Sigmoid colon (tissue), 7 donors: Measurements from ENCODE around the gene CCDC71. TPM values are rescaled to one million over a fixed set of nuclear protein-coding genes. Genes with fewer than 3 reads are reported as not detected.
A peak's percentile ranks its signal among the peaks of the same experiment; 100 is the strongest.

Source experiments
- DNase-seq: peaks from one replicate; pipeline ENCODE4 v3.0.0-alpha.2; 2019
- H3K27ac ChIP-seq, 4 donors: fragments of 200-600 bp; sonication (generic); one replicate each; pipeline ENCODE4 v1.5.1; 2016 to 2019; ENCODE audit warnings: mild to moderate bottlenecking in 1 of 4
- H3K27me3 ChIP-seq, 3 donors: fragments of 200-600 bp; sonication (generic); one replicate each; pipeline ENCODE4 v1.5.1; 2019; ENCODE audit warnings: mild to moderate bottlenecking in 1 of 3
- H3K36me3 ChIP-seq, 4 donors: fragments of 200-600 bp; sonication (generic); one replicate each; pipeline ENCODE4 v1.5.1; 2016 to 2019
- H3K4me1 ChIP-seq, 4 donors: fragments of 200-600 bp; sonication (generic); one replicate each; pipeline ENCODE4 v1.5.1; 2017 to 2019
- H3K4me3 ChIP-seq, 4 donors: fragments of 200-600 bp; sonication (generic); one replicate each; pipeline ENCODE4 v1.5.1; 2017 to 2019; ENCODE audit warnings: mild to moderate bottlenecking in 2 of 4, moderate library complexity in 1 of 4
- H3K9me3 ChIP-seq, 4 donors: fragments of 200-600 bp in 3 of 4; sonication (generic) in 3 of 4; one replicate each; pipeline versions ENCODE4 v1.5.1 to v1.6.1; 2013 to 2019
- CTCF ChIP-seq, 4 experiments: fragments of 450-650 bp in 3 of 4; fragments of 200-600 bp in 1 of 4; IDR thresholded peaks; one replicate each; pipeline ENCODE4 v1.5.1; 2016 to 2019; ENCODE audit warnings: antibody characterized with exemption in 4 of 4, mild to moderate bottlenecking in 3 of 4, moderate library complexity in 2 of 4
- EP300 ChIP-seq, 4 donors: sonication (generic); formaldehyde crosslinking; IDR thresholded peaks; one replicate each; pipeline ENCODE4 v1.6.1; 2017; ENCODE audit warnings: antibody characterized with exemption in 4 of 4
- POLR2A ChIP-seq, 2 donors: fragments of 450-650 bp; IDR thresholded peaks; one replicate each; pipeline ENCODE4 v1.6.1; 2016; ENCODE audit warnings: antibody characterized with exemption in 2 of 2, mild to moderate bottlenecking in 2 of 2, moderate library complexity in 2 of 2
- POLR2AphosphoS5 ChIP-seq, 4 donors: sonication (generic); formaldehyde crosslinking; IDR thresholded peaks; one replicate each; pipeline ENCODE4 v1.6.1; 2017; ENCODE audit warnings: antibody characterized with exemption in 4 of 4
- WGBS, 2 donors: extraction: QIAGEN DNeasy Blood & Tissue Kit; methylation state at CpG; one replicate each; pipeline ENCODE4 v1.1.7; 2013; 5-methylcytosine and 5-hydroxymethylcytosine counted together
- intact Hi-C: fragments of 100-400 bp; cut with DNase I; formaldehyde crosslinking; loops from one replicate; pipeline ENCODE4 v1.15.1; 2023
- polyA plus RNA-seq, 3 donors: library from polyadenylated mRNA; stranded (reverse); fragments of 200-250 nt; gene quantifications; one replicate each; pipeline ENCODE4 v1.2.3, GENCODE V29; 2013
- total RNA-seq, 4 donors: library from RNA; depleted of rRNA; stranded (reverse); fragments of >200 nt; gene quantifications; one replicate each; pipeline ENCODE4 v1.1.0, GENCODE V29; 2016
- donor health status: healthy with polysubstance abuse.
- donor health status: Bipolar disorder and iron deficiency.
- donor health status: healthy.

The CCDC71 gene
- total and polyA plus RNA-seq, 7 donors, result 12.5 to 27.3 (median 15.6) TPM

- Histone ChIP-seq H3K27ac (peak overlapping the region; percentile 93 to 98 (median 94)), H3K27me3 (no peaks in the 10 kb centered on the region), H3K36me3 (peaks cover 68 to 80% (median 73%) of the 10 kb centered on the region in 4 donors), H3K4me3 (peak overlapping the region; percentile 90 to 96 (median 94)), H3K9me3 (no peaks in the 10 kb centered on the region), H3K4me1 (peaks cover 0 to 30% (median 23%) of the 10 kb centered on the region in 4 donors)
- TF ChIP-seq CTCF (IDR thresholded peaks at IDR 0.05) (no peak), POLR2AphosphoS5 (IDR thresholded peaks at IDR 0.05) (no peak), POLR2A (IDR thresholded peaks at IDR 0.05) (no peak), EP300 (IDR thresholded peaks at IDR 0.05) (no peak)
- DNase-seq, result no peak
- intact Hi-C loops, result loop anchor here (2.0 kb wide), 1 partner anchor 28 kb away; no protein-coding TSS in a partner anchor
- WGBS, 2 donors, result 79 to 85% methylated on average over 17 of the region's 17 CpGs
These were observed 44.9 kb downstream of the CCDC71 start for GRCh38 chr3:49121132-49121736.

GRCh38 chr3:49120438-49121131 is 45.5 kb downstream of the CCDC71 start, which contains the start of gene USP19:
Gene USP19, minus strand, starts transcription at chr3:49120823. Its CDS starts 1,678 bp downstream, at chr3:49119145.
- peak; percentile 98 for DNase-seq
- intact Hi-C loops, result loop anchor here (2.0 kb wide), 1 partner anchor 28 kb away; no protein-coding TSS in a partner anchor
- TF ChIP-seq CTCF (IDR thresholded peaks at IDR 0.05) (no peak), EP300 (IDR thresholded peaks at IDR 0.05) (peak in 1 of 4 donors; percentile 78), POLR2A (IDR thresholded peaks at IDR 0.05) (peak; percentile 79 to 86), POLR2AphosphoS5 (IDR thresholded peaks at IDR 0.05) (peak; percentile 84 to 98 (median 95))
- Histone ChIP-seq H3K36me3 (peaks cover 68 to 80% (median 73%) of the 10 kb centered on the region in 4 donors), H3K27me3 (no peaks in the 10 kb centered on the region), H3K4me3 (peak within 1 kb of the TSS; percentile 90 to 96 (median 94)), H3K4me1 (peaks cover 0 to 30% (median 23%) of the 10 kb centered on the region in 4 donors), H3K9me3 (no peaks in the 10 kb centered on the region), H3K27ac (peak within 1 kb of the TSS; percentile 93 to 98 (median 94))
- WGBS, 2 donors, result 1% methylated on average over 70 of the region's 70 CpGs

GRCh38 chr3:49120096-49120437 is 46.1 kb downstream of the CCDC71 start:
- DNase-seq, result no peak
- 0% methylated on average over 9 of the region's 9 CpGs for WGBS, 2 donors
- peaks cover 68 to 80% (median 73%) of the 10 kb centered on the region in 4 donors for H3K36me3 ChIP-seq

GRCh38 chr3:49119439-49119838 is 46.7 kb downstream of the CCDC71 start:
- peak overlapping the region in 3 of 4 donors; percentile 90 to 96 (median 94) for H3K4me3 ChIP-seq
- TF ChIP-seq EP300 (IDR thresholded peaks at IDR 0.05) (no peak), POLR2AphosphoS5 (IDR thresholded peaks at IDR 0.05) (no peak), CTCF (IDR thresholded peaks at IDR 0.05) (no peak), POLR2A (IDR thresholded peaks at IDR 0.05) (no peak)
- intact Hi-C loops, result no loop called here
- peaks cover 0 to 30% (median 23%) of the 10 kb centered on the region in 4 donors for H3K4me1 ChIP-seq
- no peaks in the 10 kb centered on the region for H3K27me3 ChIP-seq
- WGBS, 2 donors, result 43 to 86% methylated on average over 3 of the region's 3 CpGs
- H3K9me3 ChIP-seq, result no peaks in the 10 kb centered on the region
- H3K36me3 ChIP-seq, result peaks cover 68 to 80% (median 73%) of the 10 kb centered on the region in 4 donors
- peak overlapping the region; percentile 93 to 98 (median 94) for H3K27ac ChIP-seq
- no peak for DNase-seq

More at GRCh38 chr3:49120096-49120437, 46.1 kb downstream of the CCDC71 start:
- Histone ChIP-seq H3K27ac (peak overlapping the region; percentile 93 to 98 (median 94)), H3K4me3 (peak overlapping the region; percentile 90 to 96 (median 94)), H3K9me3 (no peaks in the 10 kb centered on the region), H3K4me1 (peaks cover 0 to 30% (median 23%) of the 10 kb centered on the region in 4 donors), H3K27me3 (no peaks in the 10 kb centered on the region)
- intact Hi-C loops, result loop anchor here (2.0 kb wide), 1 partner anchor 27 kb away; no protein-coding TSS in a partner anchor
- no peak for TF ChIP-seq POLR2A (IDR thresholded peaks at IDR 0.05)
- peak in 1 of 4 experiments; percentile 5 for TF ChIP-seq CTCF (IDR thresholded peaks at IDR 0.05)
- no peak for TF ChIP-seq POLR2AphosphoS5 (IDR thresholded peaks at IDR 0.05)
